H1 (cell line): Measurements from ENCODE around the gene RUFY2. TPM values are rescaled to one million over a fixed set of nuclear protein-coding genes. Genes with fewer than 3 reads are reported as not detected.

ENCODE experiments used
- CTCF ChIA-PET: fragments of 300-600 bp; sonication (Branson Sonifier 250); formaldehyde crosslinking; loops from one replicate; lab custom pipeline; 2021; ENCODE audit not compliant: partially characterized antibody; lab: Charles Lee
- POLR2A ChIA-PET: fragments of 300-600 bp; sonication (Branson Sonifier 250); formaldehyde crosslinking; loops from one replicate; lab custom pipeline; 2021; ENCODE audit warnings: inconsistent platforms; ENCODE audit not compliant: partially characterized antibody; lab: Charles Lee
- DNase-seq, 2 experiments: peaks; one replicate each; pipeline versions ENCODE4 v3.0.0 to v3.0.0-alpha.2; 2010 to 2022; ENCODE audit warnings: low spot score in 2 of 2, low read depth in 1 of 2, mixed read lengths in 1 of 2
- FAIRE-seq: peaks from 2 replicates; lab custom pipeline; 2011; peaks lifted over from hg19 to GRCh38; lab: Jason Lieb, UNC
- H2AFZ ChIP-seq: 2 replicates; pipeline ENCODE4 v1.8.1; 2012; ENCODE audit warnings: low read length, inconsistent platforms
- H2AK5ac ChIP-seq: 2 replicates; pipeline ENCODE4 v1.6.1; 2013; ENCODE audit warnings: low read depth, low read length
- H2BK120ac ChIP-seq: replicated peaks from 2 replicates; pipeline ENCODE3; 2013; ENCODE audit warnings: low read depth, low read length, inconsistent platforms
- H2BK12ac ChIP-seq: 2 replicates; pipeline ENCODE4 v1.6.1; 2013; ENCODE audit warnings: low read depth, low read length
- H2BK15ac ChIP-seq: 2 replicates; pipeline ENCODE4 v1.6.1; 2013; ENCODE audit warnings: low read length
- H2BK20ac ChIP-seq: 2 replicates; pipeline ENCODE4 v1.6.1; 2013; ENCODE audit warnings: low read length
- H2BK5ac ChIP-seq: 2 replicates; pipeline ENCODE4 v1.6.1; 2013; ENCODE audit warnings: low read depth, low read length
- H3K14ac ChIP-seq: 2 replicates; pipeline ENCODE4 v1.6.1; 2013; ENCODE audit warnings: inconsistent platforms; ENCODE audit not compliant: insufficient read length
- H3K18ac ChIP-seq: 2 replicates; pipeline ENCODE4 v1.6.1; 2013; ENCODE audit warnings: low read length; ENCODE audit errors: extremely low read depth
- H3K23ac ChIP-seq: 2 replicates; pipeline ENCODE4 v1.6.1; 2013; ENCODE audit warnings: inconsistent platforms; ENCODE audit not compliant: insufficient read length
- H3K23me2 ChIP-seq: 2 replicates; pipeline ENCODE4 v1.6.1; 2013; ENCODE audit warnings: low read depth, low read length
- H3K27ac ChIP-seq: 2 replicates; pipeline ENCODE4 v1.6.1; 2011; ENCODE audit warnings: low read depth, low read length, inconsistent platforms
- H3K27me3 ChIP-seq, 4 experiments: replicated peaks in 1 of 4; 1 replicate in 1 of 4; 2 replicates in 3 of 4; pipeline versions ENCODE4 v1.6.1 to v1.8.1; 2011 to 2013; ENCODE audit warnings: low read length in 3 of 4, mild to moderate bottlenecking in 3 of 4, inconsistent platforms in 2 of 4, mixed read lengths in 2 of 4, moderate library complexity in 1 of 4; ENCODE audit not compliant: control insufficient read depth in 3 of 4, insufficient read depth in 3 of 4; ENCODE audit errors: extremely low read depth in 1 of 4
- H3K36me3 ChIP-seq, 4 experiments: 2 replicates each; pipeline versions ENCODE4 v1.6.1 to v1.8.1; 2011 to 2013; ENCODE audit warnings: mild to moderate bottlenecking in 4 of 4, low read length in 3 of 4, moderate library complexity in 2 of 4, control low read depth in 1 of 4, inconsistent platforms in 1 of 4; ENCODE audit not compliant: insufficient read depth in 4 of 4, control insufficient read depth in 2 of 4
- H3K4ac ChIP-seq: replicated peaks from 2 replicates; pipeline ENCODE3; 2013; ENCODE audit warnings: low read length, low read depth, mixed read lengths, inconsistent platforms; ENCODE audit not compliant: insufficient read length
- H3K4me1 ChIP-seq, 4 experiments: replicated peaks in 1 of 4; 1 replicate in 1 of 4; 2 replicates in 3 of 4; pipeline versions ENCODE4 v1.6.1 to v1.8.1; 2011 to 2013; ENCODE audit warnings: low read length in 3 of 4, inconsistent platforms in 2 of 4, mixed read lengths in 1 of 4; ENCODE audit not compliant: insufficient read depth in 4 of 4, control insufficient read depth in 3 of 4
- H3K4me2 ChIP-seq, 2 experiments: 2 replicates each; pipeline versions ENCODE4 v1.6.1 to v1.8.1; 2011 to 2013; ENCODE audit warnings: low read depth in 2 of 2, low read length in 2 of 2, control low read depth in 1 of 2, inconsistent platforms in 1 of 2, mild to moderate bottlenecking in 1 of 2; ENCODE audit not compliant: insufficient read depth in 1 of 2
- H3K4me3 ChIP-seq, 4 experiments: fragments of 200-600, 300-600 bp in 1 of 4; sonication (generic), shearing (Covaris generic), sonication (Bioruptor Twin) in 1 of 4; 2 replicates each; pipeline versions ENCODE4 v1.5.1 to v1.8.1; 2011 to 2016; ENCODE audit warnings: low read length in 4 of 4, low read depth in 3 of 4, control low read depth in 2 of 4, inconsistent platforms in 2 of 4, mild to moderate bottlenecking in 2 of 4, mixed read lengths in 1 of 4, moderate library complexity in 1 of 4; ENCODE audit not compliant: insufficient read depth in 2 of 4; ENCODE audit errors: extremely low read depth in 1 of 4
- H3K56ac ChIP-seq: replicated peaks from 2 replicates; pipeline ENCODE3; 2013; ENCODE audit warnings: low read depth, mild to moderate bottlenecking, mixed read lengths, low read length, inconsistent platforms; ENCODE audit not compliant: insufficient read length
- H3K79me1 ChIP-seq: 2 replicates; pipeline ENCODE4 v1.6.1; 2013; ENCODE audit warnings: low read depth, low read length, control low read depth
- H3K79me2 ChIP-seq, 2 experiments: 2 replicates each; pipeline versions ENCODE4 v1.6.1 to v1.8.1; 2012 to 2013; ENCODE audit warnings: low read length in 2 of 2, mild to moderate bottlenecking in 2 of 2, inconsistent platforms in 1 of 2; ENCODE audit not compliant: insufficient read depth in 2 of 2, control insufficient read depth in 1 of 2
- H3K9ac ChIP-seq, 4 experiments: replicated peaks in 1 of 4; 1 replicate in 1 of 4; 2 replicates in 3 of 4; pipeline versions ENCODE4 v1.6.1 to v1.8.1; 2011 to 2013; ENCODE audit warnings: low read depth in 3 of 4, low read length in 3 of 4, control low read depth in 2 of 4, mild to moderate bottlenecking in 2 of 4, moderate library complexity in 2 of 4, inconsistent platforms in 1 of 4; ENCODE audit errors: extremely low read depth in 1 of 4
- H3K9me3 ChIP-seq, 2 experiments: 2 replicates each; pipeline versions ENCODE4 v1.6.1 to v1.8.1; 2012 to 2013; ENCODE audit warnings: mild to moderate bottlenecking in 2 of 2, moderate library complexity in 2 of 2, control low read depth in 1 of 2, inconsistent platforms in 1 of 2, low read depth in 1 of 2, low read length in 1 of 2, mixed read lengths in 1 of 2; ENCODE audit not compliant: insufficient read depth in 2 of 2
- H4K20me1 ChIP-seq, 2 experiments: replicated peaks in 1 of 2; 2 replicates each; pipeline versions ENCODE3 to v1.8.1; 2011 to 2013; ENCODE audit warnings: inconsistent platforms in 2 of 2, low read length in 2 of 2, mild to moderate bottlenecking in 1 of 2; ENCODE audit not compliant: insufficient read depth in 2 of 2, control insufficient read depth in 1 of 2
- H4K5ac ChIP-seq: 2 replicates; pipeline ENCODE4 v1.6.1; 2013; ENCODE audit warnings: low read length, low read depth, mixed read lengths, inconsistent platforms; ENCODE audit not compliant: insufficient read length
- H4K8ac ChIP-seq: 2 replicates; pipeline ENCODE4 v1.8.0; 2013; ENCODE audit warnings: mild to moderate bottlenecking, moderate library complexity, low read length, inconsistent platforms; ENCODE audit not compliant: insufficient read depth; ENCODE audit errors: extremely low read depth
- H4K91ac ChIP-seq: replicated peaks from 2 replicates; pipeline ENCODE3; 2013; ENCODE audit warnings: low read length, mixed read lengths, inconsistent platforms; ENCODE audit not compliant: insufficient read length
- ASH2L ChIP-seq: fragments of 200-600, 300-600 bp; sonication (generic); IDR thresholded peaks from one replicate; pipeline ENCODE4 v1.7.1; 2017; ENCODE audit warnings: low read length
- BACH1 ChIP-seq: IDR thresholded peaks from 2 replicates; pipeline ENCODE4 v1.6.1; 2012; ENCODE audit warnings: low read length, improper control_type of control experiment
- CREB1 ChIP-seq: IDR thresholded peaks from 2 replicates; pipeline ENCODE4 v1.6.1; 2012; ENCODE audit warnings: inconsistent platforms
- JUND ChIP-seq: IDR thresholded peaks from 2 replicates; pipeline ENCODE4 v1.6.1; 2011; ENCODE audit warnings: mild to moderate bottlenecking, improper control_type of control experiment, low read length
- MAFK ChIP-seq: IDR thresholded peaks from 2 replicates; pipeline ENCODE4 v1.6.1; 2012; ENCODE audit warnings: low read depth, mild to moderate bottlenecking, improper control_type of control experiment, low read length
- NRF1 ChIP-seq: IDR thresholded peaks from 2 replicates; pipeline ENCODE4 v1.6.1; 2011; ENCODE audit warnings: mild to moderate bottlenecking, low read depth, low read length, improper control_type of control experiment
- PHF8 ChIP-seq: fragments of 200-600 bp; sonication (generic); conservative IDR thresholded peaks from 2 replicates; pipeline ENCODE4 v1.7.1; 2012; ENCODE audit warnings: low read depth, mild to moderate bottlenecking, inconsistent platforms, low read length, moderate library complexity
- TAF1 ChIP-seq: IDR thresholded peaks from 2 replicates; pipeline ENCODE4 v1.6.1; 2011; ENCODE audit warnings: mild to moderate bottlenecking, low read depth, low read length
- TCF12 ChIP-seq: IDR thresholded peaks from 2 replicates; pipeline ENCODE4 v1.6.1; 2011; ENCODE audit warnings: low read depth, mild to moderate bottlenecking, low read length
- YY1 ChIP-seq: IDR thresholded peaks from 2 replicates; pipeline ENCODE4 v1.6.1; 2011; ENCODE audit warnings: low read depth, mild to moderate bottlenecking, low read length
- ZNF274 ChIP-seq: IDR thresholded peaks from 2 replicates; pipeline ENCODE4 v1.7.0; 2012; ENCODE audit warnings: low read length, borderline replicate concordance; ENCODE audit errors: extremely low read depth
- WGBS, 2 experiments: shearing (Covaris generic) in 1 of 2; methylation state at CpG; one replicate each; pipeline versions ENCODE4 v1.1.6 to v1.1.7; 2013 to 2015; ENCODE audit warnings: low lambda C conversion rate in 2 of 2, mixed read lengths in 2 of 2, inconsistent platforms in 1 of 2, low coverage in 1 of 2, missing lambda C conversion rate in 1 of 2; ENCODE audit not compliant: insufficient replicate concordance in 2 of 2, insufficient coverage in 1 of 2, insufficient read length in 1 of 2; ENCODE audit errors: extremely low coverage in 1 of 2, missing lambda C conversion rate in 1 of 2; 5-methylcytosine and 5-hydroxymethylcytosine counted together
- polyA plus RNA-seq, 7 experiments: library from polyadenylated mRNA; depleted of rRNA in 3 of 7; stranded (reverse) in 5 of 7; unstranded in 2 of 7; fragments of >200 nt in 5 of 7; fragments of 200-250 nt in 2 of 7; gene quantifications; 1 replicate in 5 of 7; 2 replicates in 1 of 7; 4 replicates in 1 of 7; pipeline versions ENCODE4 v1.2.1 to v1.2.3, GENCODE V29; 2011 to 2013; ENCODE audit warnings: missing spikeins in 2 of 7, mixed read lengths in 2 of 7
- total RNA-seq: library from RNA; stranded (reverse); fragmentation: NEBNext Ultra II Directional; extraction: Animal tissue kit (Norgen Biotek cat#: 25700); gene quantifications from 2 replicates; pipeline ENCODE4 v1.2.1, GENCODE V29; 2021
- TF ChIP-seq, protein P1 (sequence below): IDR thresholded peaks from 2 replicates; pipeline ENCODE4 v1.6.1; 2012; ENCODE audit warnings: inconsistent platforms

Gene RUFY2
- total and polyA plus RNA-seq, 2 of the 8 experiments (the other 6 are each of a cell fraction or from before 2014, with no cell fraction given) = 3.4 to 12.0 TPM

DNA sequence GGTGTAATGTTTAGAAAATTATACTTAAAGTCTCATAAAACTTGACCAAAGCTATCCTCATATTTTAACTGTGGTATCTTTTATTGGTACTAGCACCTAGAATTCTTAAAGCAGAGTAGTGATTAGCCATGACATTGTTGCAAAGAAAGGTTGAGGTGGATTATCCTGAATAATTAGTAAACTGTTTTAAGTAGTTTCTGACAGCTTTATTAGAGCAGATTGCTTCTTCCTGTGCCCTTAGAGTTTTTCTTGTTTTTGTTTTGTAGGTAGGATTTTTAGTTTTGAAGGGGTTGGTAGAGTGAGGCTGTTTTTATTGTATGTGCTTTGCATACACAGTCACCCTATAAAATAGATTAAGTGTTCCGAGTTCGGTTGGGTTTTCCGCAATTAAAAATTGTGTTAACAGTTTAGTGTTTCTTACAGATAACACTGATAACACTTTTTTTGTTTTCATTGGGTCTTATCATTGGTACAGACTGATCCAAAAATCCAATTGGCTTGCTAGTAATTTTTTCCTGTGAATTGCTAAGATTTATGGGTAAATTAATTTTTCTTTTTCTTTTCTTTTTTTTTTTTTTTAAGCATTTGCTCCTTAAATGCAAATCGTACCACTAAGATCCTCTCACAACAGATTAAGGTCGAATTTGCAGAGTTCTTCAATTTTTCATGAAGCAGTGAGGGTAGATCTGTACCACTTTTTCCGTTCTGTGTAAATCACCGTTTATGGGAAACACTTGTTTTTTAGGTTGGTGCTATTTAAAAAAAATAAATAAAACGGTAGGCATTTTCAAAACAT lies 72.2 kb downstream of the RUFY2 start:
- FAIRE-seq = no peak
- Histone ChIP-seq H3K9ac (peak overlapping the region in 3 of 4 experiments; percentile 28 to 74 (median 49); a peak in 3 of 7 replicates), H3K18ac (no peak overlapping the region), H3K4me1 (peaks cover 0 to 5% (median 4%) of the 10 kb centered on the region in 4 experiments; a peak in 4 of 7 replicates), H2BK12ac (no peak overlapping the region), H3K27ac (no peak overlapping the region), H2BK5ac (no peak overlapping the region), H4K91ac (no peak overlapping the region), H4K5ac (no peak overlapping the region), H3K4me3 (peak overlapping the region; percentile 95 to 99 (median 98)), H3K79me1 (no peaks in the 10 kb centered on the region; the same call in 1 of the 2 replicates), H4K8ac (no peak overlapping the region), H2AK5ac (no peak overlapping the region), H3K56ac (no peak overlapping the region), H2BK120ac (no peak overlapping the region), H3K36me3 (peaks cover 13 to 44% (median 17%) of the 10 kb centered on the region in 4 experiments), H2BK15ac (no peak overlapping the region), H3K23me2 (peaks cover 4% of the 10 kb centered on the region; the same call in 1 of the 2 replicates), H3K79me2 (peaks cover 43 to 89% of the 10 kb centered on the region in 2 experiments), H2BK20ac (no peak overlapping the region), H3K27me3 (no peaks in the 10 kb centered on the region; a peak in 1 of 7 replicates), H4K20me1 (peaks cover 27 to 31% of the 10 kb centered on the region in 2 experiments), H3K23ac (no peak overlapping the region), H3K9me3 (no peaks in the 10 kb centered on the region), H3K4ac (no peak overlapping the region), H3K14ac (no peak overlapping the region), H3K4me2 (peak overlapping the region; percentile 83 to 88), H2AFZ (no peak overlapping the region)
- DNase-seq = no peak
- ChIA-PET CTCF (interaction anchor here (1.2 to 1.5 kb wide), 2 partner anchors 14 to 124 kb away, joined by 3 to 5 read pairs; no protein-coding TSS in a partner anchor), POLR2A (interaction anchor here (0.7 to 6.7 kb wide), 11 partner anchors 8 to 472 kb away, joined by 3 to 141 read pairs (median 3); partner anchors contain the start of gene RUFY2)
- 51% methylated on average over 8 of the region's 8 CpGs; no CpG with 5 or more reads in 1 of the 2 experiments for WGBS, 2 experiments
- no peak for TF ChIP-seq TAF1
- TF ChIP-seq ZNF274 = no peak
- no peak for TF ChIP-seq MAFK
- TF ChIP-seq ASH2L = no peak
- no peak for TF ChIP-seq CREB1
- TF ChIP-seq TCF12 = no peak
- TF ChIP-seq NRF1 = no peak
- TF ChIP-seq BACH1 = no peak
- no peak for TF ChIP-seq YY1
- TF ChIP-seq PHF8 = no peak
- no peak for TF ChIP-seq JUND
- TF ChIP-seq, protein P1, sequence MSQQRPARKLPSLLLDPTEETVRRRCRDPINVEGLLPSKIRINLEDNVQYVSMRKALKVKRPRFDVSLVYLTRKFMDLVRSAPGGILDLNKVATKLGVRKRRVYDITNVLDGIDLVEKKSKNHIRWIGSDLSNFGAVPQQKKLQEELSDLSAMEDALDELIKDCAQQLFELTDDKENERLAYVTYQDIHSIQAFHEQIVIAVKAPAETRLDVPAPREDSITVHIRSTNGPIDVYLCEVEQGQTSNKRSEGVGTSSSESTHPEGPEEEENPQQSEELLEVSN = no peak
